ENCODE data around the gene PKP2. TPM values are rescaled to one million over a fixed set of nuclear protein-coding genes. Genes with fewer than 3 reads are reported as not detected.

Gene PKP2
- total RNA-seq, 2 experiments from 2014 or later = 0.22 to 0.31 TPM

- intact Hi-C loops (cut with DNase I, micrococcal nuclease) = no loop called here
- no peak overlapping the region for H3K4me3 Mint-ChIP-seq
- peaks cover 0 to 21% of the 10 kb centered on the region in 2 experiments for H3K27me3 ChIP-seq (ENCODE audit: control insufficient read depth in 1 of 2, insufficient read depth in 2 of 2, low read length in 2 of 2)
- no peaks in the 10 kb centered on the region for H3K9me3 ChIP-seq (ENCODE audit: control insufficient read depth in 1 of 2, insufficient read depth in 1 of 2, low read length in 2 of 2)
- H3K27me3 Mint-ChIP-seq = peaks cover 45% of the 10 kb centered on the region
- H3K36me3 Mint-ChIP-seq (ENCODE audit: low read depth) = no peaks in the 10 kb centered on the region
- POLR2A ChIA-PET = no interaction called here
- no peaks in the 10 kb centered on the region for H3K4me1 ChIP-seq (ENCODE audit: insufficient read depth, low read length)
- ATAC-seq (ENCODE audit: poor library complexity) (no peak), DNase-seq (no peak)
- H3K4me3 ChIP-seq (ENCODE audit: low read length) = no peak overlapping the region
- no peaks in the 10 kb centered on the region for H3K9me3 Mint-ChIP-seq
- no peaks in the 10 kb centered on the region for H3K4me1 Mint-ChIP-seq (ENCODE audit: low read depth)
- TF ChIP-seq CTCF (IDR thresholded peaks at IDR 0.05) = no peak
- CTCF ChIA-PET = no interaction called here
- H3K36me3 ChIP-seq (ENCODE audit: insufficient read depth, low read length) = no peaks in the 10 kb centered on the region
- H3K27ac Mint-ChIP-seq = no peak overlapping the region
- no peak overlapping the region for H3K27ac ChIP-seq (ENCODE audit: low read depth in 1 of 2, low read length in 2 of 2)
These were observed 118.8 kb downstream of the PKP2 start for GRCh38 chr12:32777691-32778175.

GRCh38 chr12:32777159-32777558, 119.4 kb downstream of the PKP2 start:
- no peaks in the 10 kb centered on the region for H3K36me3 Mint-ChIP-seq (ENCODE audit: low read depth)
- no peaks in the 10 kb centered on the region for H3K4me1 Mint-ChIP-seq (ENCODE audit: low read depth)
- intact Hi-C loops (cut with DNase I, micrococcal nuclease) = no loop called here
- H3K4me3 Mint-ChIP-seq = no peak overlapping the region
- peaks cover 50% of the 10 kb centered on the region for H3K27me3 Mint-ChIP-seq
- Histone ChIP-seq H3K27ac (ENCODE audit: low read depth in 1 of 2, low read length in 2 of 2) (no peak overlapping the region), H3K36me3 (ENCODE audit: insufficient read depth, low read length) (no peaks in the 10 kb centered on the region), H3K4me3 (ENCODE audit: low read length) (no peak overlapping the region), H3K27me3 (ENCODE audit: control insufficient read depth in 1 of 2, insufficient read depth in 2 of 2, low read length in 2 of 2) (peaks cover 0 to 21% of the 10 kb centered on the region in 2 experiments), H3K4me1 (ENCODE audit: insufficient read depth, low read length) (no peaks in the 10 kb centered on the region), H3K9me3 (ENCODE audit: control insufficient read depth in 1 of 2, insufficient read depth in 1 of 2, low read length in 2 of 2) (no peaks in the 10 kb centered on the region)
- H3K27ac Mint-ChIP-seq = no peak overlapping the region
- ChIA-PET POLR2A (no interaction called here), CTCF (no interaction called here)
- TF ChIP-seq CTCF (IDR thresholded peaks at IDR 0.05) = no peak
- ATAC-seq (ENCODE audit: poor library complexity) (no peak), DNase-seq (no peak)
- no peaks in the 10 kb centered on the region for H3K9me3 Mint-ChIP-seq

GRCh38 chr12:32776258-32776657, 120.3 kb downstream of the PKP2 start:
- no peak overlapping the region for H3K4me3 Mint-ChIP-seq
- no peak overlapping the region for H3K27ac Mint-ChIP-seq
- Histone ChIP-seq H3K4me3 (ENCODE audit: low read length) (no peak overlapping the region), H3K4me1 (ENCODE audit: insufficient read depth, low read length) (no peaks in the 10 kb centered on the region), H3K27me3 (ENCODE audit: control insufficient read depth in 1 of 2, insufficient read depth in 2 of 2, low read length in 2 of 2) (peaks cover 0 to 21% of the 10 kb centered on the region in 2 experiments), H3K27ac (ENCODE audit: low read depth in 1 of 2, low read length in 2 of 2) (no peak overlapping the region), H3K36me3 (ENCODE audit: insufficient read depth, low read length) (no peaks in the 10 kb centered on the region), H3K9me3 (ENCODE audit: control insufficient read depth in 1 of 2, insufficient read depth in 1 of 2, low read length in 2 of 2) (no peaks in the 10 kb centered on the region)
- intact Hi-C loops (cut with DNase I, micrococcal nuclease) = no loop called here
- ATAC-seq (ENCODE audit: poor library complexity) (no peak), DNase-seq (no peak)
- H3K27me3 Mint-ChIP-seq = peaks cover 50% of the 10 kb centered on the region
- H3K9me3 Mint-ChIP-seq = no peaks in the 10 kb centered on the region
- H3K36me3 Mint-ChIP-seq (ENCODE audit: low read depth) = no peaks in the 10 kb centered on the region
- ChIA-PET CTCF (no interaction called here), POLR2A (no interaction called here)
- H3K4me1 Mint-ChIP-seq (ENCODE audit: low read depth) = no peaks in the 10 kb centered on the region
- TF ChIP-seq CTCF (IDR thresholded peaks at IDR 0.05) = no peak

Measured in CD4-positive, alpha-beta T cell (primary cell).